GM12873 (cell line): ENCODE results near the gene SIT1.

Experiments
- TF ChIP-seq, protein P1 (sequence below): IDR thresholded peaks from 2 replicates; pipeline ENCODE4 v1.5.1; 2012; ENCODE audit warnings: low read depth, mild to moderate bottlenecking, moderate library complexity, low read length, control low read depth; ENCODE audit not compliant: insufficient read depth; ENCODE audit errors: missing control alignments

Gene SIT1

DNA sequence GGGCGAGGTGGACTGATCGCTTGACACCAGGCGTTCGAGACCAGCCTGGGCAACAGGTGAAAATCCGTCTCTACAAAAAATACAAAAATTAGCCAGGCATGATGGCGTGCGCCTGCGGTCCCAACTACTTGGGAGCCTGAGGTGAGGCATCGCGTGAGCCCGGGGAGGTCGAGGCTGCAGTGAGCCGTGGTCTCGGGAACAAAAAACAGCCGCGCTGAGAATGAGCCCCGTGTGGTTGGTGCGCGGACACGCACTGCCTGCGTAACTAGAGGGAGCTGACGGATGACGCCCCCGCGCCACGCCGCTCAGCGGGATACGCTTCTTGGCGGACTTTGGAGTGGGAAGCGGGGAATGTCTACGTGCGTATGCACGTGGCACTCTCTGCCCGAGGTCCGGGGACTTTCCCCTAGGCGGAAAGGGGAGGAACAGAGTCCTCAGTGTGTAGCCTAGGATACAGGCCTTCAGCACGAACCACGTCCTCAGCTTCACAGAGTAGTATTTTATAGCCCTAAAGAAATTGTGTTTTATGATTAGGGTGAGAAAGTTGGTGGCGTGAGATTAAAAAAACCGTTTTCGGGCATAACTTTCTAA, 6.9 kb upstream of the SIT1 start, which contains the start of gene RMRP:
TSS of gene RMRP (minus strand) at position 474 of the 591 bp plus-strand sequence.
- TF ChIP-seq, protein P1, sequence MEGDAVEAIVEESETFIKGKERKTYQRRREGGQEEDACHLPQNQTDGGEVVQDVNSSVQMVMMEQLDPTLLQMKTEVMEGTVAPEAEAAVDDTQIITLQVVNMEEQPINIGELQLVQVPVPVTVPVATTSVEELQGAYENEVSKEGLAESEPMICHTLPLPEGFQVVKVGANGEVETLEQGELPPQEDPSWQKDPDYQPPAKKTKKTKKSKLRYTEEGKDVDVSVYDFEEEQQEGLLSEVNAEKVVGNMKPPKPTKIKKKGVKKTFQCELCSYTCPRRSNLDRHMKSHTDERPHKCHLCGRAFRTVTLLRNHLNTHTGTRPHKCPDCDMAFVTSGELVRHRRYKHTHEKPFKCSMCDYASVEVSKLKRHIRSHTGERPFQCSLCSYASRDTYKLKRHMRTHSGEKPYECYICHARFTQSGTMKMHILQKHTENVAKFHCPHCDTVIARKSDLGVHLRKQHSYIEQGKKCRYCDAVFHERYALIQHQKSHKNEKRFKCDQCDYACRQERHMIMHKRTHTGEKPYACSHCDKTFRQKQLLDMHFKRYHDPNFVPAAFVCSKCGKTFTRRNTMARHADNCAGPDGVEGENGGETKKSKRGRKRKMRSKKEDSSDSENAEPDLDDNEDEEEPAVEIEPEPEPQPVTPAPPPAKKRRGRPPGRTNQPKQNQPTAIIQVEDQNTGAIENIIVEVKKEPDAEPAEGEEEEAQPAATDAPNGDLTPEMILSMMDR: no peak

DNA sequence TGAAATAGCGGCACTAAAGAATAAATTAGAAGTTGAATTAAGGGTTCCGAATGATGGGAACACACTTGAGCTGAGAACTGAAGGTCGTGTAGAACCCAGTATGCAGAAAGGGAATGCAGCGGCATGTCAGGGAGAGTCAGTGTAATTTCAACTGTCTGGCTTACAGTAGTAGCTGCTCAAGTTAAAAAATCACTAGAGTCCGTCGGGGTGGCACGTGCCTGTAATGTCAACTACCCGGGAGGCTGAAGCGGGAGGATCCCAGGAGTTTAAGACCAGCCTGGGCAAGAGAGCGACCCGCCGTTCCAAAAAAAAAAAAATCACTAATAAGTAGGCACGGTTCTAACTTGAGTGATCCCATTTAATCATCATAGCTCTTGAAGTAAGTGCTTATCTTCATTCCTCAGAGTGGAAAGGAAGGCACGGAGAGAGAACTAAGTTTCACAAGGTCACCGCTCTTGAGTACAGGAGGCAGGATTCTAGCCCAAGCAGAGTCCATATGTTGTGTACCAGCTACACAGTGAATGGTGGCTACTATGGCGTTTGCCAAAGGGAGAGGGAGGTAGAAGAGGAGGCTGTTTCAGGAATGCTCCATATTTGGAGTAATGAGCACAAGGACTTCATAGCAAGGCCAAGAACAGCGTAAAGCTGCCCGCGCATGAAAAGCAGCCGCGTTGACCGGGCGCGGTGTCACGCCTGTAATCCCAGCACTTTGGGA, 6.3 kb upstream of the SIT1 start:
- TF ChIP-seq, protein P1: no peak

DNA sequence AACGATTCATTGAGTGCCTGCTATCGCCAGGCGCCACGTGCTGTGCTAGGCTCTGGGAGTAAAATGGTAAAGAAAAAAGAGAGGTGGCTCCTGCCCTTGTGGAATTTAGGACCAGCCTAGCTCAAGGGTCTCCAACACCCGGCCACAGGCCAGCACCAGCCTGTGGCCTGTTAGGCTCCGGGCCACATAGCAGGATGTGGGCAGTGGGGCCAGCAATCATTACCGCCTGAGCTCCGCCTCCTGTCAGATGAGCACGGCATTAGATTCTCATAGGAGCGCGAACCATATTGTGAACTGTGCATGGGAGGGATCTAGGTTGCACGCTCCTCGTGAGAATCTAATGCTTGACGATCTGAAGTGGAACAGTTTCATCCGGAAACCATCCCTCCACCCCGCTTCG, 5.6 kb upstream of the SIT1 start:
- TF ChIP-seq, protein P1: no peak

DNA sequence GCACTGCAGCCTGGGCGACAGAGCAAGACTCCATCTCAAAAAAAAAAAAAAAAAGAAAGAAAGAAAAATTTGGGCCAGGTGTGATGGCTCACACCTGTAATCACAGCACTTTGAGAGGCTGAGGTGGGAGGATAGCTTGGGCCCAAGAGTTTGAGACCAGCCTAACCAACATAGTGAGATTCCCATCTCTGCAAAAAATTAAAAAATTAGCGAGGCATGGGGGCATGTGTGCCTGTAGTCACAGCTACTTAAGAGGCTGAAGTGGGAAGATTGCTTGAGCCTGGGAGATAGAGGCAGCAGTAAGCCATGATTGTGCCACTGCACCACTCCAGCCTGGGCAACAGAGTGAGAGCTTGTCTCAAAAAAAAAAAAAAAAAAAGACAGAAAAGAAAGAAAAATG, 2.9 kb upstream of the SIT1 start:
- TF ChIP-seq, protein P1: no peak

DNA sequence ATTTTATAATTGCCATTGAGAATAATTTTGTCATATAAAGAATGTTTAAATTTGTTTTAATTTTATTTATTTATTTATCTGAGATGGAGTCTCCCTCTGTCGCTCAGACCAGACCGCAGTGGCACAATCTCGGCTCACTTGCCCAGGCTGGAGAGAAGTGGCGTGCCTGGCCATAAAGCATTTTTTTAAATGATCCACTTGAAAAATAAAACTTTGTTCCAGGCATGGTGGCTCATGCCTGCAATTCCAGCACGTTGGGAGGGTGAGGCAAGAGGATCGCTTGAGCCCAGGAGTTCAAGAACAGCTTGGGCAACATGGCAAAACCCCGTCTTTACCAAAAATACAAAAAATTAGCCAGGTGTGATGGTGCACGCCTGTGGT, 2.1 kb upstream of the SIT1 start:
- TF ChIP-seq, protein P1: no peak

DNA sequence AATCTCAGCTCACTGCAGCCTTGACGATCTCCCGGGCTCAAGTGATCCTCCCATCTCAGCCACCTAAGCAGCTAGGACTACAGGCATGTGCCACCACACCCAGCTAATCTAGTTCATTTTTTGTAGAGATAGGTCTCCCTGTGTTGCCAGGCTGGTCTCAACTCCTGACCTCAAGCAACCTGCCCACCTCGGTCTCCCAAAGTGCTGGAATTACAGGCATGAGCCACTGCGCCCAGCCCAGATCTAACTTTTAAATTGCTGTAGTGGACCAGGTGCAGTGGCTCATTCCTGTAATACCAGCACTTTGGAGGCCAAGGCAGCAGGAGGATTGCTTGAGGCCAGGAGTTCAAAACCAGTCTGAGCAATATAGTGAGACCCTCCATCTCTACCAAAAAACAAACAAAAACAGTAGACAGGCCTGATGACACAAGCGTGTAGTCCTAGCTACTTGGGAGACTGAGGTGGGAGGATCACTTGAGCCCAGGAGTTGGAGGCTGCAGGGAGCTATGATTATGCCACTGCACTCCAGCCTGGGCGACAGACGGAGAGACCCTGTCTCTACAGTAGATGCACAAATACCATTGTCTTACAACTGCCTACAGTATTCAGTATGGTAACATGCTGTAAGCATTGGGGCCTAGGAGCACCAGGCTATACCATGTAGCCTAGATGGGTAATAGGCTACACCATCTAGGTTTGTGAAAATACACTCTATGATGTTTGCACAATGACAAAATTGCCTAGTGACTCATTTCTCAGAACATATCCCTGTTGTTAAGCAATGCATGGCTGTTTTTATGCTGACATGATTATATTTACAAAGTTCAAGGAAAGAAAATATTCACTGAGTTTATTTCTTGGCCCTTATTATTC, 1.5 kb upstream of the SIT1 start:
- TF ChIP-seq, protein P1: no peak

DNA sequence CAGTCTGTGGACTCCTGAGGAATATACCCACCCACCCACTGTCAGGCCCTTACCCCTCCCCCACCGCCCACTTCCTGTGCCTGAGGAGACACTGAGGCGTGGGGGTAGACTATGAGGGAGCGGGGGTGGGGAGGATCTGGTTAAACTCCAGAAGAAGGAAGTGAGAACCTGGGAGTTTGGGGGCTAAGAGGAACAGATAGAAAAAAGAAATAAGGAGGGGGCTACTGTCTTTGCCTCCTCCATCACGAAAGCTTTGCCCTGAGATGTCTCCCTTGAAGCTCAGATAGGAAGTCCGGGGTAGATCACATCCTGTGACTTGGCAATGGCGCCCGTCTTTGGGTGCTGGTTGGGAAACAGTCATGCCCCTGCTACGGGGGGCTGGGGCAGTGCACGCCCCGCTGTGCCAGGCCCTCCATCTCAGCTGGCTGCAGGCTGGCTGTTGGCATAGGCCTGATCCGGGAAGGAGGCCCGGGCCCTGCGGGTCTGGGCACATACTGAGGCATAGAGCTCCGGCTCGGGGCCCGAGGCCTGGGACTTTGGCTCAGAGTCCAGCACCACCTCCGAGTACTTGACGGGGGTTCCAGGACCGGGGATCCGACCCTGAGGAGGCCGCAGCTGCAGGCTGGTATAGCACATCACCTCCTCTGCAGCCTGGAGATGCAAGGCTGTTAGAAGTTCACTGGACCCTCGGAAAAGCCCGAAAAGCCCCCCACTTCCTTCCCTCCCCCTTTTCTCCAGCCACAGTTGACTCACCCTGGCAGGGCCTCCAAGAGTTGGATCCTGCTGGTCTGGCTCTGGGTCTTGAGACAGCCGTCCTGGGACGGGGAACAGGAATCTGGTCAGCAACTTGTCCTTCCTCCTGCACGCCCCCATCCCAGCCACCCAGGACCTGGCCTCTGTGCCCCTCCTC, 1.0 kb downstream of the SIT1 start:
- TF ChIP-seq, protein P1: no peak
